ENCODE results near the gene CDON.

The CDON gene

GRCh38 chr11:126083829-126084607, 21.4 kb upstream of the CDON start:
- DNase-seq, result peak; percentile 89

GRCh38 chr11:126082251-126083109, 19.8 kb upstream of the CDON start:
- peak; percentile 94 for DNase-seq

- DNase-seq, result no peak
Observed at GRCh38 chr11:126081915-126082250, 19.2 kb upstream of the CDON start.

GRCh38 chr11:126080161-126080941, 17.7 kb upstream of the CDON start:
- DNase-seq, result peak; percentile 60

- DNase-seq, result peak; percentile 51
Observed at GRCh38 chr11:126079621-126080124, 17.0 kb upstream of the CDON start.

GRCh38 chr11:126076641-126077040, 14.0 kb upstream of the CDON start:
- DNase-seq, result no peak

GRCh38 chr11:126072801-126073594, 10.3 kb upstream of the CDON start:
- no peak for DNase-seq

GRCh38 chr11:126072141-126072741, 9.6 kb upstream of the CDON start:
- DNase-seq, result no peak

GRCh38 chr11:126063507-126063852, 814 bp upstream of the CDON start:
- no peak for DNase-seq

- peak; percentile 56 for DNase-seq
Observed at GRCh38 chr11:126061707-126062678, 673 bp downstream of the CDON start.

- DNase-seq, result no peak
Observed at GRCh38 chr11:126060757-126061171, 1.9 kb downstream of the CDON start.

- DNase-seq, result no peak
Observed at GRCh38 chr11:126059238-126059781, 3.4 kb downstream of the CDON start.

GRCh38 chr11:126058105-126058874, 4.4 kb downstream of the CDON start:
- no peak for DNase-seq

- no peak for DNase-seq
Observed at GRCh38 chr11:126054882-126055281, 7.8 kb downstream of the CDON start.

- DNase-seq, result no peak
Observed at GRCh38 chr11:126054408-126054807, 8.3 kb downstream of the CDON start.

- DNase-seq, result no peak
Observed at GRCh38 chr11:126053415-126054286, 9.0 kb downstream of the CDON start.

- DNase-seq, result no peak
Observed at GRCh38 chr11:126051117-126051516, 11.5 kb downstream of the CDON start.

GRCh38 chr11:126049159-126049558, 13.5 kb downstream of the CDON start:
- no peak for DNase-seq

- DNase-seq, result no peak
Observed at GRCh38 chr11:126048197-126048596, 14.5 kb downstream of the CDON start.

All from NCI-H1092 (cell line).